Neutrophil (primary cell): ENCODE data around the gene DRAP1.
A peak's percentile ranks its signal among the peaks of the same experiment; 100 is the strongest.

Source experiments
- H3K27ac ChIP-seq: fragments of 200-600 bp; sonication (generic); 2 replicates; pipeline ENCODE4 v1.5.1; 2016; ENCODE audit warnings: mild to moderate bottlenecking, moderate library complexity
- H3K27me3 ChIP-seq: fragments of 200-600 bp; sonication (generic); 2 replicates; pipeline ENCODE4 v1.6.0; 2016; ENCODE audit warnings: mild to moderate bottlenecking
- H3K36me3 ChIP-seq: fragments of 200-600 bp; sonication (generic); 2 replicates; pipeline ENCODE4 v1.5.1; 2017
- H3K4me1 ChIP-seq, 2 experiments: fragments of 200-600 bp in 1 of 2; sonication (generic) in 1 of 2; 1 replicate in 1 of 2; 2 replicates in 1 of 2; pipeline versions ENCODE4 v1.5.1 to v1.6.1; 2013 to 2016; ENCODE audit warnings: low read depth in 1 of 2, low read length in 1 of 2, mild to moderate bottlenecking in 1 of 2, moderate library complexity in 1 of 2; ENCODE audit not compliant: control insufficient read depth in 1 of 2, insufficient read depth in 1 of 2
- H3K4me3 ChIP-seq, 2 experiments: fragments of 200-600 bp in 1 of 2; sonication (generic) in 1 of 2; 1 replicate in 1 of 2; 2 replicates in 1 of 2; pipeline ENCODE4 v1.5.1; 2013 to 2016; ENCODE audit warnings: low read depth in 1 of 2, low read length in 1 of 2, mild to moderate bottlenecking in 1 of 2, moderate library complexity in 1 of 2
- H3K9me3 ChIP-seq: fragments of 200-600 bp; sonication (generic); 2 replicates; pipeline ENCODE4 v1.5.1; 2016
- CTCF ChIP-seq: fragments of 200-600 bp; sonication (generic); IDR thresholded peaks from 2 replicates; pipeline ENCODE4 v1.5.1; 2016; ENCODE audit warnings: antibody characterized with exemption

Gene DRAP1

GRCh38 chr11:65907878-65908277, 11.3 kb upstream of the DRAP1 start:
- H3K4me3 ChIP-seq, result no peak overlapping the region
- H3K27me3 ChIP-seq, result no peaks in the 10 kb centered on the region
- H3K27ac ChIP-seq, result no peak overlapping the region
- no peaks in the 10 kb centered on the region for H3K4me1 ChIP-seq
- no peak for TF ChIP-seq CTCF
- H3K9me3 ChIP-seq, result no peaks in the 10 kb centered on the region
- no peaks in the 10 kb centered on the region for H3K36me3 ChIP-seq

- no peak for TF ChIP-seq CTCF
- Histone ChIP-seq H3K4me1 (peaks cover 19 to 22% of the 10 kb centered on the region in 2 experiments), H3K36me3 (peaks cover 2% of the 10 kb centered on the region), H3K9me3 (no peaks in the 10 kb centered on the region), H3K27ac (no peak overlapping the region), H3K27me3 (no peaks in the 10 kb centered on the region), H3K4me3 (no peak overlapping the region)
These were observed 7.3 kb upstream of the DRAP1 start for GRCh38 chr11:65911682-65912568.

GRCh38 chr11:65912845-65913244, 6.4 kb upstream of the DRAP1 start:
- Histone ChIP-seq H3K27ac (no peak overlapping the region), H3K4me1 (peaks cover 28 to 32% of the 10 kb centered on the region in 2 experiments), H3K36me3 (peaks cover 12% of the 10 kb centered on the region), H3K9me3 (no peaks in the 10 kb centered on the region), H3K4me3 (no peak overlapping the region), H3K27me3 (no peaks in the 10 kb centered on the region)
- no peak for TF ChIP-seq CTCF

- peak overlapping the region in 1 of 2 experiments; percentile 10 for H3K4me3 ChIP-seq
- peak overlapping the region; percentile 61 for H3K27ac ChIP-seq
- H3K4me1 ChIP-seq, result peaks cover 40 to 48% of the 10 kb centered on the region in 2 experiments
- no peaks in the 10 kb centered on the region for H3K27me3 ChIP-seq
- H3K36me3 ChIP-seq, result peaks cover 12% of the 10 kb centered on the region
- no peak for TF ChIP-seq CTCF
- H3K9me3 ChIP-seq, result no peaks in the 10 kb centered on the region
These were observed 4.0 kb upstream of the DRAP1 start for GRCh38 chr11:65915101-65915820.

GRCh38 chr11:65915821-65916251, 3.4 kb upstream of the DRAP1 start:
- Histone ChIP-seq H3K27me3 (no peaks in the 10 kb centered on the region), H3K27ac (peak overlapping the region; percentile 61), H3K9me3 (no peaks in the 10 kb centered on the region), H3K4me3 (peak overlapping the region in 1 of 2 experiments; percentile 10), H3K4me1 (peaks cover 46 to 54% of the 10 kb centered on the region in 2 experiments), H3K36me3 (peaks cover 12% of the 10 kb centered on the region)
- TF ChIP-seq CTCF, result no peak
